GM19043 (cell line): Measurements from ENCODE around the gene SPOP.

Source experiments
- ATAC-seq: cut with Tn5 transposase; IDR thresholded peaks from one replicate; pipeline ENCODE4 v1.9.1; 2021; ENCODE audit warnings: low read depth; ENCODE audit not compliant: unreplicated experiment

The SPOP gene

DNA sequence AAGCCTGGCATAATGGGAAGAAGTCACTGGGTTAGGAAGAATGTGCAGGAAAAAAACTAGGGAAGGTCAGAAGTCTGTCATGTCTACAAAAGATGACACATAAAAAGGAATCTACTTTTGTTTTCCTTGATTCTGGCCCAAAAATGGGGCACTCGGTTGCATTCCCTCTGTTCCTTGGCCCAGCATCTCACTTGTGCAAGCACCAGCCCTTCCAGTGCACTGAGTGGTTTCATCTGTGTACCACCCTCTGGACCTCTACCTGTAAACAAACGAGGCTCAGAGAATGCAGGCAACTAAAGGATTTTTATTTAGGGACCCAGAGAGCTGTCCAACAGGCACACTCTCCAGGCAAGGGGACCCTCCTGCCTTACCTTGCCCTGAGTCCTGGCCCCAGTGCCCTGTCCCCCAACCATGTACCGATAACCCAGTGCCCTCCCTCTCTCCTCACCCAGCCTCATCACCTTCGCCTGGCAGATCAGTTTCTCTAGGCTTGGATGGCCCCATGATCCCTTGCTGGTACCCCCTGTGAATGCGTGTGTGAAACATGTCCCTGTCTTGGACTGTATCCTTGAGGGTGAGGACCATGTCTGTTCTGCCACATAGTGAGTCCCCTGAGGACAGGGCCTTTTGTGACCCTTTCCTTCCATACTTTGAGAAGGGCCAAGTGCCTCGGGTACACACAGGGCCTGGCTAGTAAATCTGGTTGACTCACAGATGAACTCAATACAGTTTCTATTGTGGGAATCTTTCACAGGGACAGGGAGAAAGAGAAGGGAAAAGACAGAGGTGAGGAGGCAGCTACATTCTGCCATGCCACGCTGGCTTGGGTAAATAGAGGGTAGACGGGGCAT is 88.9 kb downstream of the SPOP start:
- ATAC-seq: no peak

DNA sequence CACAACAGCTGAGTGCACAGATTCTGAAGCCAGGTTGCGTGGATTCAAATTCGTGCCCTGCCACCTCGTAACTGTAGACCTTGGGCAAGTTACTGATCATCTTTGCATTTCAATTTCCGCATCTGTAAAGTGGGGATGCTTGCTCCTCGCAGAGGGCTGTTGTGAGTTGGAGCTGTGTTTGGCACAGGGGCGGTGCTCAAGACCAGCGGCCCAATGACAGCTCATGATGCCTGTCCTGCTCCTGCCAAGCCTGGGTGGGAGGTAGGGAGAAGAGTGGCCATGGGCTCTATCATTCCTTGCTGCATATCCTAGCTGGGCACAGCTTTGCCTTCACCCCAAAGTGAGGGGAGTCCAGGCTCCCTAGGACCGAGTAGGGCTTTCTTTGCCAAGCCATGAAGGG is 89.6 kb downstream of the SPOP start:
- no peak for ATAC-seq

DNA sequence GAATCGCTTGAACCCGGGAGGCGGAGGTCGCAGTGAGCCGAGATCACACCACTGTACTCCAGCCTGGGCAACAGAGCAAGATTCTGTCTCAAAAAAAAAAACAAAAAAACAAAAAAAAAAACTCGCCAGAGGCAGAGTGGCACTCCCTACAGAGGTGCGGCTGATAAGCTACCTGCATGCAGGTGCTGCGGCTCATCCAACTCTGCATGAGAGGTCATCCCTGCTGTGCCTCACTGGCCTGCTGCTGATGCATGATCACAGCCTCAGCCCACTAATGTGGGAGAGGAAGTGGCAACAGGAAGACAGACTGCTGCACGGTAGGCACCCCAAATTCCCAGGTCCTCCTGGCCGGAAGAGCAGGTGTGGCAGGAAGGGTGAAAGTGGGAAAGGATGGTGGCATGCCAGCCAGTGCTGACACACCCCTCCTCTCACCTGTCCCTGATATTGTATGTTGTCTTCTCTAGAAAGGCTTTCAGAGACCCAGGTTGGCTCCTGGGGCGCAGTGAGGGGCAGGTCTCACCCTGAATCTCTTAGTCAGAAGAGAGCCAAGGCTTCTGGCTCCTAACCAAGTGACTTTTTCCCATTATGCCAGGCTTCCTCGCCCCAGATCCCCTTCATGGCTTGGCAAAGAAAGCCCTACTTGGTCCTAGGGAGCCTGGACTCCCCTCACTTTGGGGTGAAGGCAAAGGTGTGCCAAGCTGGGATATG is 90.4 kb downstream of the SPOP start:
- no peak for ATAC-seq

DNA sequence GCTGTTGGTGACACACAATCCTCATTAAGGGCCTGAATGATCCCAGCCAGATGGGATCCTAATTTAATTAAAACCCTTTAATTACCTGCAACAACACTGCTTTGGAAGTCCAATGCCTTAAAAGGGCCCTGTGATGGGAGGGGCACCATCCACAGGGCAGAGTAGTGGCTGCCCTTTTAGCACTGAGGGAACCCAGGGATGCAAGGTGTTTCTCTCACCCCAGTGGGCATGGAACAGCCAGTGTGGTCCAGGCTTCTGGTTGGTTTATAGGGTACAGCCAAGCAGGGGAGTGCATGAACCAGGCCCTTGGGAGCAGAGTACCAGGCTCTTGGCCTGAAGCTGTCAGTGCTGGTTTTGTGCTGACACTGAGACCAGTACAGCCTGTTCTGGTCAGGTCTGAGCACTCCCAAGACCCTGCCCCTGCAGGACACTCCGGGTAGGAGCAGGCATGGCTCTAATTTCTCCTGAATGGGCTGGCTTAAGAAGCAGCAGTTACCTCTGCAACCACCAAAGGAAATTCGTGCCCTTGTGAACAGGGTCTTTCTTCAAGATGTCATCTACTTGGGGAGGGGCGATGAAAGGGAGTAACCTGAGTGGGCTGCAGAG is 92.4 kb downstream of the SPOP start:
- no peak for ATAC-seq

DNA sequence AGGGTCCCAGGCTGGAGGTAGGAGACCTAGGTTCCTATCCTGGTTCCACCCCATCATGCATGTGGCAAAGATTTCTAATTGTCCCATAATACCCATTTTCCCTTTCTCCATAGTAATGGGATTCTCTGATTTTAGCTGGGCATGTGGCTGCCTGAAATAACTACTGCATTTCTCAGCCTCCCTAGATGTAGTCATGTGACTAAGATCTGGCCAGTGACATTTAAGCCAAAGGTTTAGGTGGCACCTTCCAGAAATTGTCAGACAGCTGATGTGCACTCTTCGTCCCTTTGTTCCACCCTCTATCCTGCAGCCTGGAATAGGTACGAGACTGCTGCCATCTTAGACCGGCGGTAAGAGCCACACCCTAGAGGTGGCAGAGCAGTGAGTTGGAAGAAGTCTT is 94.0 kb downstream of the SPOP start:
- no peak for ATAC-seq

DNA sequence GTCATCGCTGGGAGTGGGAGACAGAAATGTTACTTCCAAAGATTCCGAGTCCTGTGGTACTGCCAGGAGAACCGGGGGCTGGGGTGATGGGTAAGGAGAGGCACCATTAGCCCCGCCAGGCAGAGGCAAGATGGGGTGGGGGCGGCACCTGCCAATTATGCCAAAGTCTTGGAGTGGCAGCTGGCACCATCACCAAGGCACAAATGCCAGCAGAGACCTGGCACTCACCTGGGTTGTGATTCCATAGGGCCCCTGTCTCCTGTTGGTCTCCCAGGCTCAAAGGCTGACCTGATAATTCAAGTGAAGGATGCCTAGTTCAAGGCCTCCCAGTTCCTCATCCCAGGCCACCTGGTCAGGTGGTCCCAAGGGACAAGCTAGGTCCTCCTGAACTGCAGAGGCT is 94.7 kb downstream of the SPOP start:
- no peak for ATAC-seq

DNA sequence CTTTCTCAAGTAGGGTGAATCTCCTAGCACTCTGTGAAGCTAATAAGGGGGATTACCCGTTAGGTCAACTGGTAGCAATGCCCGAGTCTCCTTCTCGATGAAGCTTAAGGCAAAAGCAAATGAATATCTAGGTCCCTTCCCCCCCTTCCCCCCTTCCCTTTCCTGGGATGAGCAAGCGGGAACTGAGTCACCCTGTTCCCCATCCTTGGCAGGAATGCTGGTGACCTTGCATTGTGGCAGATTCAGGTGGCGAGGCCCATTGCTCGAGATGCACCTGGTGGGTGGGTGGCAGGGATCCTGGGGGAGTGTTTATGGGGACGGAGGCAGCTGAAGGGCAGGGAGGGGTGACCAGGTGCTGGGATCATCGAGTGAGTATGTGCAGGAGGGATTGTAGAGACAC is 95.1 kb downstream of the SPOP start:
- ATAC-seq: no peak

DNA sequence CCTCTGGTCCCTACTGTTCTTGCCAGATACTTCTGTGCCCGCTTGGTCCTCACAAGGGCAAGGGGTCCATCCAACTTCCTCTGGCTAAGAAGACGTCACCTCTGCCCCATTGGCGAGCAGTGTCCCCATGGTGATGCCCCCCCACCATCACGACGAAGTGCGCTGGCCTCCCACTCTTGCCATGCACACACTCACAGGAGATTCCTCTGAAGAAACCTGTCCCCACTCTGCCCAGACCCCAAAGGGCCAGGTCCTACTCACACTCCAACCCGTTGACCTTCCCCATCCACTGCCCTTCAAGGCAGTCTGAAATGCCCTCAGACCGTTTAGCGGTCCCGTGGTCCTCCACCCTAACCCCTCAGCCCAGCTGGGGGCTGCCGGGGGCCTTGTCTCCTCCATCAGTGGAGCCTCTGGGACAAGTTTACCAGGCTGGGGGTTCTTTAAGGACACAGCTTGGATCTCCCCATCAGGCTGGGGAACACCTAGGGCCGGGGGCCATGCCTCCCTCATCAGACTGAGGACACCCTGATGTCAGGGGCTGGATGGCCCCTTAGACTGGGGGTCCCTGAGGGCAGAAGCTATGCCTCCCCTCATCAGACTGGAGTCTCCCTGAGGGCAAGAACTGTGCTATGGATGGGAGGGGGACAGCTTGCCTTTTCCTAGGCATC is 95.7 kb downstream of the SPOP start:
- ATAC-seq: no peak

DNA sequence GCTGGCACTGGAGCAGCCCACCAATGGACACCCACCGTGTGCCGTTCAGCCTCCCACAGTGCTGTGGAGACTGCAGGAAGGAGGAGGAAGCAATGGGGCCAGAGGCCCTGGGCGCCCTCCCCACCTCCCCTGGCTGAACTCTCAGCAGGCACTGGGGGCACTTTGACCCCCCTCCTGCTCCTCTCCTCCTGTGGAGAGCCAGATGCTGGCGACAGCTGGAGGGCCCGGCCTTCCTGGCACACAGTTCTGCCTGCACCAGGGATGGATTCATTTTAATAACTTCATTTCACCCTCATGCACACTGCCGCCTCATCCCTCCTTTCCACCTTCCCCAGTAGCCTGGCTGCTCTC is 96.3 kb downstream of the SPOP start:
- ATAC-seq: no peak

DNA sequence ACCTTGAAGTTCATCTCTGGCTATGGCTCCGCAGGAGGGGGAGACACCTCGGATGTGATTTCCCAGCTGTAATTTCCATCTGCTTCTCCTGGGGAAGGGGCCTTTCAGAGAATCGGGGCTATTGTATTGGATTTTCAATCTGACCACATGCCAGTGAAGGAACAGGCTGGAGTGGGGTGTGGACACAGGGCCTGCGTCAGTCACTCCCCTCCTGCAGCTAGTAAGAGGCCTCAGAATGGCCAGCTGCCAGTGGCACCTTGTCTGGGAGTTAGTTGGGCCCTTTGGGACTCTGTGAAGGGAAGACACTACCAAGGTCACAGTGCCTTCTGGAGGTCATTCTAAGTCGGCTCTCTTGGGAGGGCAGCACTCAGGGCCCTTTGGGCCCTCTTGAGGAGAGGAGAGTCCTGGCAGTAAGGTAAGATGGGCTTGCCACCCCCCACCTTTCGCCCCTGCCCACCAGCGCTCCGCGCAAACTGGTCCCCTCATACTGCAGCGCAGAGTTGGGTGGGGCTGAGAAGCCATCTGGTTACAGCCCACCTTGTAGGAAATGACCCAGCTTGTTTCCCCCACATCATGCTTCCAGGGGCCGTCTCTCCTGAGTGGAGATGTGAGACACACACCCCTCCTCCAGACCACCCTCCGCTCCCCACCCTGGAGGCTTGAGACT is 96.8 kb downstream of the SPOP start:
- no peak for ATAC-seq

DNA sequence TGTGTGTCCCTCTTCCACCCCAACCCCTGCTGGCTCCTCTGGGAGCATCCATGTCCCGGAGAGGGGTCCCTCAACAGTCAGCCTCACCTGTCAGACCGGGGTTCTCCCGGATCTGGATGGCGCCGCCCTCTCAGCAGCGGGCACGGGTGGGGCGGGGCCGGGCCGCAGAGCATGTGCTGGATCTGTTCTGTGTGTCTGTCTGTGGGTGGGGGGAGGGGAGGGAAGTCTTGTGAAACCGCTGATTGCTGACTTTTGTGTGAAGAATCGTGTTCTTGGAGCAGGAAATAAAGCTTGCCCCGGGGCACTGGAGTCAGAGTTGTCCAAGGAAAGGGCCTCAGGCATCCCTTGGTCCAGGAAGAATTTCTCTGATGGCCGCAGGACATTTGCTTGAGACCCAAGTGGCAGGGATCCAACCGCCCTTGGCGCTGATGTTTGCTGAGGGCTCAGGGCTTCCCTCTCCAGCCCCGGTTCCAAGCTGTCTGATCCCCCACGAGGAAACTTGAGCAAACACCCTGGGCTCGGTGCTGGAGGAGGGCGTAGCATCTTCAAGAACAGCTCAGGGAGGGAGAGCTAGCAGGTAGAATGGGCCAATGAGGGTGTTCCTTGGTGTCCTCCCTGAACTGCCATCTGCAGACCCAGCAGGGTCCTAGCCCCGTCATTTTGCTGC is 97.7 kb downstream of the SPOP start:
- no peak for ATAC-seq

DNA sequence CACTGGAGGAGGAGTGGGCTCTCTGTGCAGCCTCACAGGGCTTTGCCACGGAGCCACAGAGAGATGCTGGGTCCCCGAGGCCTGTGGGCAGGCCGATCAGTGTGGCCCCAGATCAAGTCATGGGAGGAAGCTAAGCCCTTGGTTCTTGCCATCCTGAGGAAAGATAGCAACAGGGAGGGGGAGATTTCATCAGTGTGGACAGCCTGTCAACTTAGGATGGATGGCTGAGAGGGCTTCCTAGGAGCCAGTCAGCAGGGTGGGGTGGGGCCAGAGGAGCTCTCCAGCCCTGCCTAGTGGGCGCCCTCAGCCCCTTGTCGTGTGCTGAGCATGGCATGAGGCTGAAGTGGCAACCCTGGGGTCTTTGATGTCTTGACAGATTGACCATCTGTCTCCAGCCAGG is 98.4 kb downstream of the SPOP start:
- no peak for ATAC-seq

DNA sequence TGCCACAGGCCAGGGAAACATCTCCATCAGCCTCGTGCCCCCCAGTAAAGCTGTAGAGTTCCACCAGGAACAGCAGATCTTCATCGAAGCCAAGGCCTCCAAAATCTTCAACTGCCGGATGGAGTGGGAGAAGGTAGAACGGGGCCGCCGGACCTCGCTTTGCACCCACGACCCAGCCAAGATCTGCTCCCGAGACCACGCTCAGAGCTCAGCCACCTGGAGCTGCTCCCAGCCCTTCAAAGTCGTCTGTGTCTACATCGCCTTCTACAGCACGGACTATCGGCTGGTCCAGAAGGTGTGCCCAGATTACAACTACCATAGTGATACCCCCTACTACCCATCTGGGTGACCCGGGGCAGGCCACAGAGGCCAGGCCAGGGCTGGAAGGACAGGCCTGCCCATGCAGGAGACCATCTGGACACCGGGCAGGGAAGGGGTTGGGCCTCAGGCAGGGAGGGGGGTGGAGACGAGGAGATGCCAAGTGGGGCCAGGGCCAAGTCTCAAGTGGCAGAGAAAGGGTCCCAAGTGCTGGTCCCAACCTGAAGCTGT is 98.9 kb downstream of the SPOP start:
- no peak for ATAC-seq

DNA sequence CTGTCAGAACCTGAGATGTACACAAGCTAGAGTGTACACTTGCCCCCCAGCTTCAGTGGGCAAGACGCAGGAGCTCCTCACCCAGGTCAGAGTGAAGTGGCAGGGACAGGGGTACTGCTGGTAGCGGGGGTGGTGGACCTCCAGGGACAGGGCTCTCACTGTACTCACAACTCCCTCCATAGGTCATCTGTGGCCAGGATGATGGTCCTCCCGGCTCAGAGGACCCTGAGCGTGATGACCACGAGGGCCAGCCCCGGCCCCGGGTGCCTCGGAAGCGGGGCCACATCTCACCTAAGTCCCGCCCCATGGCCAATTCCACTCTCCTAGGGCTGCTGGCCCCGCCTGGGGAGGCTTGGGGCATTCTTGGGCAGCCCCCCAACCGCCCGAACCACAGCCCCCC is 99.5 kb downstream of the SPOP start:
- ATAC-seq: no peak

DNA sequence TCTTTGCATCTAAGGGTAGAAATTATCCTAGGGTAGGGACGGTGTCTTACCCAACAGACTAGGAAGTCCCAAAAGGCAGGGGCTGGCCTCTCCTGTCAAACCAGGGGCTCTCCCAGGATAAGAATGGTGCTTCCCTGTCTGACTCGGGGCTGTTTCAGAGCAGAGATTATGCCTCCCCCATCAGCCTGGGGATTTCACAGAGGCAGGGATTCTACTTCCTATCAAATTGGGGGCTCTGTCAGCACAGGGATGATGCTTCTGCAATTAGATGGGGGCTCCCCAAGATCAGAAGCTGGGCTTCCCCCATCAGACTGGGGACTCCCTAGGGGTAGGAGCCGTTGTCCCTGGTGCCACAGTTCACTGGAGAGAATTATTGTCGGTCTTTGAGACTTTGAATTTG is 99.9 kb downstream of the SPOP start:
- ATAC-seq: no peak

DNA sequence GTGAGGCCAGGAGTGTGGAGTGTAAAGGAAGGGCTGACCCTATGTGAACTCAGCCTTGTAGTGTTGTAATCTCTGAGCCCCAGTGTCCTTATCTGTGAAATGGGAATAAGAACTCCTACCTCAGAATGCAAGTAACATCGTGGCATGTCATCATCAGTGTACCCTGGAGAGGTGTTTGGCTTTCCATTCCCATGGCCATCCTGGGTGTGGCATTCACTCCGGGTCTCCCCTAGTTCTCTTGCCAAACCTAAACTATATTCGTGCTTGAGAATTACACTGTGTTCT is 100.3 kb downstream of the SPOP start:
- no peak for ATAC-seq

DNA sequence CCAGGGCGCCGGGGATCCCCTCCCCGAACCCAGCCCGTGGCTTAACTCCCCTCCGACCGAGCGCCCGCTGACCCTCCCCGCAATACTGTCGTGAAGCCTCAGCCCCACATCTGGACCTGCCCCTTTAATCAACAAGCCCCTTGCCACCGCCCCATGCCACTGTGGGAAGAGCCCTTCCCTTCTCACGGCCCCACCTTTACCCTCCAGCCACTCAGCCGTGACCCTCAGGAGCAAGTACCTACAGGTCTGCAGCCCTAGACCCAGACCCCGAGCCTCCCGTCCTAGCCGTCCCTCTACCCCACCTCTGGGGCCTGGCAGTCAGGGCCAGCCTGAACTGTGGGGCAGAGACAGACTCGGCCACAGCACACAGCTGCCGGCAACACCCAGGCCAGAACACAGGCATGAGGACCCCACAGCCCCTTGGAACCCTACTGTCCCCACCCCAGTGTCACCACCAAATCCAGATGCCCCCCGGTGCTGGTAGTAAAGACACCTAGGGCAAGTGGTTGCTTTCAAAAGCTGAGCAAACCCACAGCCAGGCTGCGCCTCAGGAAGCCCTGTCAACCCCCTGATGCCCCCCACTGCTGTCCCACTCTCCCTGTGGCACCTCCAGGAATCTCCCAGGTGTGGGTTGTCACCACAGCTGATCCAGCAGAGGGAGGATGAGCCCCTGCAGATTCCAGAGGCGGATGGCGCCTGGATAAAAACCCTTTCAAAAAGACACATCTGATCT is 100.8 kb downstream of the SPOP start:
- ATAC-seq: no peak

DNA sequence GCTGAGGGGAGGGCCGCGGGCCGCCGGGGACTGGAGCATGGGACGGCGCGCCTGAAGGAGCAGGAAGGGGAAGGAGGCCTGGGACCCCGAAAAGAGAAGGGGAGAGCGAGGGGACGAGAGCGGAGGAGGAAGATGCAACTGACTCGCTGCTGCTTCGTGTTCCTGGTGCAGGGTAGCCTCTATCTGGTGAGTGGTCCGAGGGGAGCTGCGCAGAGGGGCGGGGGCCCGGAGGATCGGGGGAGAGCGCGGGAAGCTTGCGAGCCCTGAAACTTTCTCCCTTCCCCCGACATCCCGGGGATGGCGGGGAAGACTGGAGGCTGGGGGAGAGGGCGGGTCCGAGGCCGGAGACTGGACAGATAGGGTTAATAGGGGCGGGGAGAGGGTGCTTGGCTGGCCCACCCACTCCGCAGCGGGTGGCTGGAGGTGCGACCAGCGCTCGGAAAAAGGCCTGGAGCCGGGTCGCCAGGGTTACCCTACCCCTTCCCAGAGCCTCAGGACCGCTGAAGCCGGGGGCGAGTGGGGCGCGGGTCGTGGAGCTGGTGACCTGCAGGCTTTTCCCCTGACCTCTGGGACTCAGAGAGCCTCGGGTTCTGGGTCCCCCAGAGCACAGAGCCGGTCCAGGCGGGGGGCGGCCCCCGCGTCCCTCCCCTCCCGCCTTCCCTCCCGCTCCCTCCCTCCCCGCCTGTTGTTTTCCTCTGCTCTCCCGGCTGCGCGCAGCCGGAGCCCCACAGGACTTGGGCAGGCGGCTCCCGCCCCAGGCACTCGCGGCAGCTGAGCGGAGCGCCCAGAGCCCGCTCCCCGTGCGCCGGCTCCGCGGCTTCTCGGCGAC is 101.6 kb downstream of the SPOP start:
- ATAC-seq: no peak

DNA sequence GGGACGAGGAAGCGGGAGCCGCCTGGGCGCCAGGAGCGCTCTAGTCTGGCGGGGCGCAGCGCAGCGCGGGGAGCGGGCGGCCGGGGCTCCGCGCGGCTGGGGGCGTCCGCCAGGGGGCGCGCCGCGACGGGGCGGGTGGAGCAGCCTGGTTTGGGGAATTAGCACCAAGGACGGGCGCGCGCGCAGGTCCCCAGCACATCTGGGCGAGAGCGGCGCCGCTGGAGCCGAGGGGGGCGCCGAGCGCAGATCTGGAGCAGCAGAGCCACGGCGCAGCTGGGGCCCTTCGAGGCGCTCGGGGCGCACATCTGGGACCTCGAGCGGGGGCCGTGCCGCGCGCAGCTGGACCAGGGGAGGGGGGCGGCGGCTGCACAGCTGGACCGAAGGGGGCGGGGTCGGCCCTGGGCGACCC is 102.2 kb downstream of the SPOP start, which contains the start of gene NXPH3:
Gene NXPH3 (plus strand): TSS at position 193 of the 409 bp plus-strand sequence. CDS start 349 bp downstream, outside the sequence.
- no peak for ATAC-seq
